Osteocyte (in vitro differentiated cells): ENCODE data around the gene CRIM1. TPM values are rescaled to one million over a fixed set of nuclear protein-coding genes. Genes with fewer than 3 reads are reported as not detected.

Experiments
- DNase-seq: peaks from one replicate; pipeline ENCODE4 v3.0.0; 2021; ENCODE audit warnings: mixed read lengths; ENCODE audit not compliant: unreplicated experiment; ENCODE audit errors: extremely low spot score
- H3K27ac Mint-ChIP-seq: one replicate; pipeline ENCODE4 v1.8.0; 2021; ENCODE audit warnings: mild to moderate bottlenecking, mixed read lengths; ENCODE audit not compliant: unreplicated experiment
- H3K27me3 Mint-ChIP-seq: one replicate; pipeline ENCODE4 v1.8.0; 2021; ENCODE audit warnings: mixed read lengths; ENCODE audit not compliant: unreplicated experiment
- H3K36me3 Mint-ChIP-seq: one replicate; pipeline ENCODE4 v1.8.0; 2021; ENCODE audit warnings: mixed read lengths; ENCODE audit not compliant: unreplicated experiment
- H3K4me1 Mint-ChIP-seq: one replicate; pipeline ENCODE4 v1.8.0; 2021; ENCODE audit warnings: mixed read lengths; ENCODE audit not compliant: unreplicated experiment
- H3K4me3 Mint-ChIP-seq: one replicate; pipeline ENCODE4 v1.8.0; 2021; ENCODE audit warnings: mild to moderate bottlenecking, moderate library complexity, mixed read lengths; ENCODE audit not compliant: unreplicated experiment
- H3K9me3 Mint-ChIP-seq: one replicate; pipeline ENCODE4 v1.8.0; 2021; ENCODE audit warnings: mixed read lengths; ENCODE audit not compliant: unreplicated experiment
- CTCF ChIP-seq: fragments of 200-600 bp; sonication (generic); IDR thresholded peaks from 2 replicates; pipeline ENCODE4 v1.5.0; 2021; ENCODE audit warnings: antibody characterized with exemption, mild to moderate bottlenecking, moderate library complexity
- total RNA-seq: library from RNA; stranded (reverse); gene quantifications from 2 replicates; pipeline ENCODE4 v1.2.1, GENCODE V29; 2021

CRIM1 gene
- total RNA-seq, 1 donor from 2014 or later = 194 TPM

- H3K27ac Mint-ChIP-seq = peak overlapping the region; percentile 77
- no peaks in the 10 kb centered on the region for H3K27me3 Mint-ChIP-seq
- TF ChIP-seq CTCF = no peak
Measured at GRCh38 chr2:36528274-36528673, 172.7 kb downstream of the CRIM1 start.

GRCh38 chr2:36528766-36529392, 173.3 kb downstream of the CRIM1 start:
- Mint-ChIP-seq H3K27me3 (no peaks in the 10 kb centered on the region), H3K27ac (peak overlapping the region; percentile 77), H3K4me3 (no peak overlapping the region), H3K9me3 (no peaks in the 10 kb centered on the region), H3K4me1 (peaks cover 32% of the 10 kb centered on the region), H3K36me3 (peaks cover 25% of the 10 kb centered on the region)
- no peak for TF ChIP-seq CTCF
- no peak for DNase-seq

More at GRCh38 chr2:36528274-36528673, 172.7 kb downstream of the CRIM1 start:
- Mint-ChIP-seq H3K4me1 (peaks cover 32% of the 10 kb centered on the region), H3K4me3 (no peak overlapping the region), H3K36me3 (peaks cover 29% of the 10 kb centered on the region), H3K9me3 (no peaks in the 10 kb centered on the region)
- DNase-seq = no peak

- Mint-ChIP-seq H3K9me3 (no peaks in the 10 kb centered on the region), H3K27me3 (no peaks in the 10 kb centered on the region), H3K4me3 (peak overlapping the region; percentile 26), H3K36me3 (peaks cover 21% of the 10 kb centered on the region), H3K27ac (peak overlapping the region; percentile 77), H3K4me1 (peaks cover 32% of the 10 kb centered on the region)
- DNase-seq = no peak
- TF ChIP-seq CTCF = no peak
Measured at GRCh38 chr2:36530178-36530982, 174.8 kb downstream of the CRIM1 start.

- H3K4me3 Mint-ChIP-seq = no peak overlapping the region
- H3K36me3 Mint-ChIP-seq = peaks cover 23% of the 10 kb centered on the region
- no peaks in the 10 kb centered on the region for H3K27me3 Mint-ChIP-seq
- peak; percentile 37 for TF ChIP-seq CTCF
- H3K4me1 Mint-ChIP-seq = peaks cover 32% of the 10 kb centered on the region
- no peaks in the 10 kb centered on the region for H3K9me3 Mint-ChIP-seq
- no peak for DNase-seq
- peak overlapping the region; percentile 77 for H3K27ac Mint-ChIP-seq
Measured at GRCh38 chr2:36530983-36531354, 175.4 kb downstream of the CRIM1 start.

GRCh38 chr2:36534275-36534799, 178.8 kb downstream of the CRIM1 start:
- no peaks in the 10 kb centered on the region for H3K9me3 Mint-ChIP-seq
- TF ChIP-seq CTCF = no peak
- no peaks in the 10 kb centered on the region for H3K27me3 Mint-ChIP-seq
- peaks cover 21% of the 10 kb centered on the region for H3K4me1 Mint-ChIP-seq
- peaks cover 36% of the 10 kb centered on the region for H3K36me3 Mint-ChIP-seq
- peak overlapping the region; percentile 64 for H3K27ac Mint-ChIP-seq
- no peak for DNase-seq
- no peak overlapping the region for H3K4me3 Mint-ChIP-seq
